GM19240 (cell line): ENCODE results near the gene LMX1B.

Experiments
- DNase-seq: peaks from one replicate; pipeline ENCODE4 v3.0.0; 2011; ENCODE audit warnings: low spot score; ENCODE audit not compliant: insufficient read length

Gene LMX1B

GRCh38 chr9:126695701-126696400 is 82.1 kb downstream of the LMX1B start:
- no peak for DNase-seq

GRCh38 chr9:126696401-126697145 is 82.8 kb downstream of the LMX1B start:
- DNase-seq: no peak

GRCh38 chr9:126697330-126697729 is 83.6 kb downstream of the LMX1B start:
- DNase-seq: no peak

- no peak for DNase-seq
These were observed 84.5 kb downstream of the LMX1B start for GRCh38 chr9:126698251-126698650.

- no peak for DNase-seq
These were observed 85.0 kb downstream of the LMX1B start for GRCh38 chr9:126698756-126699155.

- DNase-seq: no peak
These were observed 85.7 kb downstream of the LMX1B start for GRCh38 chr9:126699401-126699881.

GRCh38 chr9:126700296-126700695 is 86.6 kb downstream of the LMX1B start:
- DNase-seq: no peak

- no peak for DNase-seq
These were observed 87.4 kb downstream of the LMX1B start for GRCh38 chr9:126700903-126701812.

GRCh38 chr9:126701813-126702140 is 88.0 kb downstream of the LMX1B start:
- no peak for DNase-seq

GRCh38 chr9:126702151-126703001 is 88.6 kb downstream of the LMX1B start:
- DNase-seq: no peak

GRCh38 chr9:126703002-126703865 is 89.5 kb downstream of the LMX1B start:
- DNase-seq: no peak

GRCh38 chr9:126703866-126704156 is 90.1 kb downstream of the LMX1B start:
- DNase-seq: no peak

- no peak for DNase-seq
These were observed 90.6 kb downstream of the LMX1B start for GRCh38 chr9:126704157-126704891.

GRCh38 chr9:126704892-126705766 is 91.4 kb downstream of the LMX1B start:
- DNase-seq: peak; percentile 80

GRCh38 chr9:126705767-126706697 is 92.3 kb downstream of the LMX1B start:
- no peak for DNase-seq

- no peak for DNase-seq
These were observed 92.9 kb downstream of the LMX1B start for GRCh38 chr9:126706698-126707053.

GRCh38 chr9:126707083-126707482 is 93.4 kb downstream of the LMX1B start:
- no peak for DNase-seq
